ENCODE measurements around the gene NACC1. TPM values are rescaled to one million over a fixed set of nuclear protein-coding genes. Genes with fewer than 3 reads are reported as not detected.

The NACC1 gene
- total and polyA plus RNA-seq, 2 of the 13 experiments (the other 11 are each of a cell fraction or from before 2014, with no cell fraction given) = 31.8 to 42.3 TPM

GRCh38 chr19:13151605-13152355 lies 33.7 kb downstream of the NACC1 start (continued):
- TF ChIP-seq, protein P1, sequence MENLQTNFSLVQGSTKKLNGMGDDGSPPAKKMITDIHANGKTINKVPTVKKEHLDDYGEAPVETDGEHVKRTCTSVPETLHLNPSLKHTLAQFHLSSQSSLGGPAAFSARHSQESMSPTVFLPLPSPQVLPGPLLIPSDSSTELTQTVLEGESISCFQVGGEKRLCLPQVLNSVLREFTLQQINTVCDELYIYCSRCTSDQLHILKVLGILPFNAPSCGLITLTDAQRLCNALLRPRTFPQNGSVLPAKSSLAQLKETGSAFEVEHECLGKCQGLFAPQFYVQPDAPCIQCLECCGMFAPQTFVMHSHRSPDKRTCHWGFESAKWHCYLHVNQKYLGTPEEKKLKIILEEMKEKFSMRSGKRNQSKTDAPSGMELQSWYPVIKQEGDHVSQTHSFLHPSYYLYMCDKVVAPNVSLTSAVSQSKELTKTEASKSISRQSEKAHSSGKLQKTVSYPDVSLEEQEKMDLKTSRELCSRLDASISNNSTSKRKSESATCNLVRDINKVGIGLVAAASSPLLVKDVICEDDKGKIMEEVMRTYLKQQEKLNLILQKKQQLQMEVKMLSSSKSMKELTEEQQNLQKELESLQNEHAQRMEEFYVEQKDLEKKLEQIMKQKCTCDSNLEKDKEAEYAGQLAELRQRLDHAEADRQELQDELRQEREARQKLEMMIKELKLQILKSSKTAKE (CRISPR knock-in tag; IDR thresholded peaks at IDR 0.05; ENCODE audit: borderline replicate concordance) = peak; percentile 66; the same call in 1 of the 2 replicates
- TF ChIP-seq ZNF501 (CRISPR knock-in tag; IDR thresholded peaks at IDR 0.05) = peak; percentile 44
- TF ChIP-seq KLF12 (CRISPR knock-in tag; IDR thresholded peaks at IDR 0.05; ENCODE audit: borderline replicate concordance) = peak; percentile 60; the same call in 1 of the 2 replicates
- TF ChIP-seq ZFY (CRISPR knock-in tag; IDR thresholded peaks at IDR 0.05) = peak; percentile 55
- 0 out of 2 replicates have a peak, but pooled peaks have one; percentile 57 for TF ChIP-seq HIVEP1 (CRISPR knock-in tag; IDR thresholded peaks at IDR 0.05)
- TF ChIP-seq, protein P2, sequence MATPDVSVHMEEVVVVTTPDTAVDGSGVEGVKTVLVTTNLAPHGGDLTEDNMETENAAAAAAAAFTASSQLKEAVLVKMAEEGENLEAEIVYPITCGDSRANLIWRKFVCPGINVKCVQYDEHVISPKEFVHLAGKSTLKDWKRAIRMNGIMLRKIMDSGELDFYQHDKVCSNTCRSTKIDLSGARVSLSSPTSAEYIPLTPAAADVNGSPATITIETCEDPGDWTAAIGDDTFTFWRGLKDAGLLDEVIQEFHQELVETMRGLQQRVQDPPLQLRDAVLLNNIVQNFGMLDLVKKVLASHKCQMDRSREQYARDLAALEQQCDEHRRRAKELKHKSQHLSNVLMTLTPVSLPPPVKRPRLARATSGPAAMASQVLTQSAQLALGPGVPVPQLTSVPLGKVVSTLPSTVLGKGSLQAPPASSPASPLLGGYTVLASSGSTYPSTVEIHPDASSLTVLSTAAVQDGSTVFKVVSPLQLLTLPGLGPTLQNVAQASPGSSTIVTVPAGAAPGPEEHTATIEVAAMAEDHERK (CRISPR knock-in tag; IDR thresholded peaks at IDR 0.05; ENCODE audit: low read depth) = peak; percentile 54
- no peak; the same call in 1 of the 2 replicates for TF ChIP-seq ZXDC (CRISPR knock-in tag; IDR thresholded peaks at IDR 0.05)
- peak; percentile 56; the same call in 1 of the 2 replicates for TF ChIP-seq PPARG (CRISPR knock-in tag; conservative IDR thresholded peaks at IDR 0.05)
- TF ChIP-seq, protein P3, sequence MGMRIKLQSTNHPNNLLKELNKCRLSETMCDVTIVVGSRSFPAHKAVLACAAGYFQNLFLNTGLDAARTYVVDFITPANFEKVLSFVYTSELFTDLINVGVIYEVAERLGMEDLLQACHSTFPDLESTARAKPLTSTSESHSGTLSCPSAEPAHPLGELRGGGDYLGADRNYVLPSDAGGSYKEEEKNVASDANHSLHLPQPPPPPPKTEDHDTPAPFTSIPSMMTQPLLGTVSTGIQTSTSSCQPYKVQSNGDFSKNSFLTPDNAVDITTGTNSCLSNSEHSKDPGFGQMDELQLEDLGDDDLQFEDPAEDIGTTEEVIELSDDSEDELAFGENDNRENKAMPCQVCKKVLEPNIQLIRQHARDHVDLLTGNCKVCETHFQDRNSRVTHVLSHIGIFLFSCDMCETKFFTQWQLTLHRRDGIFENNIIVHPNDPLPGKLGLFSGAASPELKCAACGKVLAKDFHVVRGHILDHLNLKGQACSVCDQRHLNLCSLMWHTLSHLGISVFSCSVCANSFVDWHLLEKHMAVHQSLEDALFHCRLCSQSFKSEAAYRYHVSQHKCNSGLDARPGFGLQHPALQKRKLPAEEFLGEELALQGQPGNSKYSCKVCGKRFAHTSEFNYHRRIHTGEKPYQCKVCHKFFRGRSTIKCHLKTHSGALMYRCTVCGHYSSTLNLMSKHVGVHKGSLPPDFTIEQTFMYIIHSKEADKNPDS (CRISPR knock-in tag; IDR thresholded peaks at IDR 0.05) = no peak
- TF ChIP-seq TEF (CRISPR knock-in tag; IDR thresholded peaks at IDR 0.05) = 0 out of 2 replicates have a peak, but pooled peaks have one; percentile 27
- TF ChIP-seq KDM4B (CRISPR knock-in tag; IDR thresholded peaks at IDR 0.05) = peak; percentile 47
- TF ChIP-seq BHLHE40 (IDR thresholded peaks at IDR 0.05; ENCODE audit: low read length) = peak; percentile 37; the same call in 1 of the 2 replicates
- peak; percentile 90 for TF ChIP-seq GABPB1 (CRISPR knock-in tag; IDR thresholded peaks at IDR 0.05)
- TF ChIP-seq ZNF772 (CRISPR knock-in tag; IDR thresholded peaks at IDR 0.05) = peak; percentile 28; the same call in 1 of the 2 replicates
- TF ChIP-seq ZSCAN9 (CRISPR knock-in tag; IDR thresholded peaks at IDR 0.05; ENCODE audit: borderline replicate concordance) = peak; percentile 66
- peak; percentile 92 for TF ChIP-seq ZNF740 (CRISPR knock-in tag; IDR thresholded peaks at IDR 0.05)
- peak; percentile 99 for TF ChIP-seq AKAP8 (CRISPR knock-in tag; IDR thresholded peaks at IDR 0.05)

All from HepG2 (cell line).